ENCODE results near the gene KLHDC1.
"Not testable (repeated sequence)": the region's sequence is repeated elsewhere in the genome, so short reads cannot be mapped to it uniquely, and the experiment has no call there.

KLHDC1 gene

DNA sequence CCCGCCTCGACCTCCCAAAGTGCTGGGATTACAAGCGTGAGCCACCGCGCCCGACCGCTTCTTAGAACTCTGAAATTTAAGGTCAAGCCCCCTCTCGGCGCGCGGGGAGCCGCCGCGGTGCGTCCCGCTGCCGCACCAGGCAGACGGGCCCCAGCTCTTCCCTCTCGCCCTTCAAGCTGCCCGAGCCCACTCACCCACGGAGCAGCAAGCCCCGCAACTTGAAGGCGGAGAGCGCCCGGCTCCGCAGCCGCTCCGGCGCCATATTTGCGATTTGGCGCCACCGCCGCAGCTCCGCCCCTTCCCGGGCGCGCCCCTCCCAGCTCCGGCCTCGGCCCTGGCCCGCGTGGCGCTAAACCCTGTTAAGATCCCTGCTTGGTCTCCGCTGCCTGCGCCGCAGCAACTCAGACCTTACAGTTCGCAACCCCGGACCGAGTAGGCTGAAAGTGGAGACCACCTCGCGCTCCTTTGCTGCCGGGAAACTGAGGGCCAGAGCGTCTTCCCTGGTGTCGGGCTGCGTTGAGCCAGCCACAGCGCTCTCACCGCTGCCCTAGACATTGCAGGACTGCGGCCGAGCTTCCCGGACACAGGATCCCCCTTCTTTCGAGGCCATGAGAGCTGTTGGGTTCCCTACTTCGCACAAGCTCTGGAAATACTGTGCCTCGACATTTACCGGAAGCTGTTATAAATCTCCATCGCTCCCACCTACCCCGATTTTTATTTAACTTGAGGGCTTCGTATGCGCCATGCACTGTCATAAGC is 4.8 kb upstream of the KLHDC1 start, which contains the start of gene POLE2:
Gene POLE2, minus strand, starts transcription at position 273 of the 759 bp plus-strand sequence. Its CDS starts 11 bp downstream, at position 262.
- H2AFZ ChIP-seq (ENCODE audit: low read length, unreplicated experiment): peak within 1 kb of the TSS; percentile 82
- H3K4me1 ChIP-seq (ENCODE audit: control insufficient read depth, insufficient read depth, low read length, unreplicated experiment): peaks cover 9% of the 10 kb centered on the region
- peaks cover 35% of the 10 kb centered on the region for H3K79me2 ChIP-seq (ENCODE audit: control insufficient read depth, insufficient read depth, low read length, unreplicated experiment)
- peak within 1 kb of the TSS; percentile 94 for H3K4me3 ChIP-seq (ENCODE audit: low read depth, low read length)
- peaks cover 3% of the 10 kb centered on the region; the same call in 1 of the 2 replicates for H3K36me3 ChIP-seq (ENCODE audit: insufficient read depth, low read length)
- H3K27me3 ChIP-seq (ENCODE audit: insufficient read depth, low read length): no peaks in the 10 kb centered on the region
- H3K27ac ChIP-seq (ENCODE audit: low read depth, low read length): peak within 1 kb of the TSS; percentile 68

DNA sequence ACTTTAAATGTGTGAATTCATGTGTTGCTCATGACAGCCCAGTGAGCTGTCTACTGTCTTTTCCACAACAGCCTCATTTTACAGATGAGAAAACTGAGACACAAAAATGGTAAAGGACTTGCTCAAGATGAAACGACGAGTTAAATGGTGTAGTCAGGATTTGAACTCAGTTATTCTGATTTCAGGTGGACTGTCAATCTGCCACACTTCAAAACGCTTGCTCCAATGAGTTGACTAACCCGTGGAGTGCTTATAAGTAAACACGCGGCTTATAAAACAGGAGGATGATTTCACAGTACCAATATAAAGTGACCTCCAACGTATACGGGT is 4.3 kb upstream of the KLHDC1 start:
- Histone ChIP-seq H3K27me3 (ENCODE audit: insufficient read depth, low read length) (no peaks in the 10 kb centered on the region), H3K36me3 (ENCODE audit: insufficient read depth, low read length) (no peaks in the 10 kb centered on the region), H3K4me3 (ENCODE audit: low read depth, low read length) (peak overlapping the region; percentile 94), H3K27ac (ENCODE audit: low read depth, low read length) (no peak overlapping the region), H3K79me2 (ENCODE audit: control insufficient read depth, insufficient read depth, low read length, unreplicated experiment) (peaks cover 34% of the 10 kb centered on the region), H3K4me1 (ENCODE audit: control insufficient read depth, insufficient read depth, low read length, unreplicated experiment) (peaks cover 9% of the 10 kb centered on the region), H2AFZ (ENCODE audit: low read length, unreplicated experiment) (peak overlapping the region; percentile 78)

GRCh38 chr14:49691031-49691430 is 1.9 kb upstream of the KLHDC1 start:
- peak overlapping the region; percentile 25; the same call in 1 of the 2 replicates for H3K4me3 ChIP-seq (ENCODE audit: low read depth, low read length)
- no peaks in the 10 kb centered on the region for H3K27me3 ChIP-seq (ENCODE audit: insufficient read depth, low read length)
- peak overlapping the region; percentile 18 for H2AFZ ChIP-seq (ENCODE audit: low read length, unreplicated experiment)
- H3K79me2 ChIP-seq (ENCODE audit: control insufficient read depth, insufficient read depth, low read length, unreplicated experiment): peaks cover 20% of the 10 kb centered on the region
- no peaks in the 10 kb centered on the region for H3K36me3 ChIP-seq (ENCODE audit: insufficient read depth, low read length)
- H3K27ac ChIP-seq (ENCODE audit: low read depth, low read length): no peak overlapping the region
- H3K4me1 ChIP-seq (ENCODE audit: control insufficient read depth, insufficient read depth, low read length, unreplicated experiment): peaks cover 15% of the 10 kb centered on the region

- Histone ChIP-seq H3K79me2 (ENCODE audit: control insufficient read depth, insufficient read depth, low read length, unreplicated experiment) (peaks cover 10% of the 10 kb centered on the region), H3K4me3 (ENCODE audit: low read depth, low read length) (peak overlapping the region; percentile 91), H3K27me3 (ENCODE audit: insufficient read depth, low read length) (no peaks in the 10 kb centered on the region), H2AFZ (ENCODE audit: low read length, unreplicated experiment) (peak overlapping the region; percentile 93), H3K36me3 (ENCODE audit: insufficient read depth, low read length) (no peaks in the 10 kb centered on the region), H3K27ac (ENCODE audit: low read depth, low read length) (peak overlapping the region; percentile 57), H3K4me1 (ENCODE audit: control insufficient read depth, insufficient read depth, low read length, unreplicated experiment) (peaks cover 15% of the 10 kb centered on the region)
Observed at GRCh38 chr14:49692193-49692757, 645 bp upstream of the KLHDC1 start.

- H2AFZ ChIP-seq (ENCODE audit: low read length, unreplicated experiment); H3K27me3 ChIP-seq (ENCODE audit: insufficient read depth, low read length); H3K27ac ChIP-seq (ENCODE audit: low read depth, low read length); H3K79me2 ChIP-seq (ENCODE audit: control insufficient read depth, insufficient read depth, low read length, unreplicated experiment); H3K36me3 ChIP-seq (ENCODE audit: insufficient read depth, low read length): not testable (repeated sequence)
- peak overlapping the region; percentile 91 for H3K4me3 ChIP-seq (ENCODE audit: low read depth, low read length)
- peaks cover 15% of the 10 kb centered on the region for H3K4me1 ChIP-seq (ENCODE audit: control insufficient read depth, insufficient read depth, low read length, unreplicated experiment)
Observed at GRCh38 chr14:49693735-49694124, 810 bp downstream of the KLHDC1 start.

DNA sequence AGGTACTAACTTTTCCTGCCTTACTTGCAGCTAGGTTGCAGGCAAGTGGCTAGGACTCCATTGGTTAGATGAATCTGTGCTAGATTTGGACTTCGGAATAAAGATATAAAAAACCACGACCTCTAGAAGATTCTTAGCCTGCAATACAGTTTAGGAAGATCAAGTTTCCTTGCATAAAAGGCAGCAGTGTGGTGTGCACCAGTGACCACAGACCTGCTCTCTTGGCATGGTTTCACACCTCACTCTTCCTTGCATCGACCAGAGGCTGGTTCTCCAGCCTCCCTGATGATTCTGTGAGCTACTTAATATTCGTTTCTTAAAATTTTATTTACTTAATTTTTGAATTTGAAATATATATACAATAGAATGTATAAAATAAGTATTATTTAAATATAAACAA is 9.8 kb downstream of the KLHDC1 start:
- Histone ChIP-seq H3K79me2 (ENCODE audit: control insufficient read depth, insufficient read depth, low read length, unreplicated experiment) (no peaks in the 10 kb centered on the region), H3K27ac (ENCODE audit: low read depth, low read length) (no peak overlapping the region), H3K4me1 (ENCODE audit: control insufficient read depth, insufficient read depth, low read length, unreplicated experiment) (no peaks in the 10 kb centered on the region), H3K27me3 (ENCODE audit: insufficient read depth, low read length) (no peaks in the 10 kb centered on the region), H2AFZ (ENCODE audit: low read length, unreplicated experiment) (no peak overlapping the region), H3K36me3 (ENCODE audit: insufficient read depth, low read length) (0 out of 2 replicates have a peak, but pooled peaks cover 7% of the 10 kb centered on the region), H3K4me3 (ENCODE audit: low read depth, low read length) (no peak overlapping the region)

- no peak overlapping the region for H3K4me3 ChIP-seq (ENCODE audit: low read depth, low read length)
- no peak overlapping the region for H2AFZ ChIP-seq (ENCODE audit: low read length, unreplicated experiment)
- no peaks in the 10 kb centered on the region for H3K79me2 ChIP-seq (ENCODE audit: control insufficient read depth, insufficient read depth, low read length, unreplicated experiment)
- 0 out of 2 replicates have a peak, but pooled peaks cover 7% of the 10 kb centered on the region for H3K36me3 ChIP-seq (ENCODE audit: insufficient read depth, low read length)
- H3K4me1 ChIP-seq (ENCODE audit: control insufficient read depth, insufficient read depth, low read length, unreplicated experiment): no peaks in the 10 kb centered on the region
- H3K27me3 ChIP-seq (ENCODE audit: insufficient read depth, low read length): no peaks in the 10 kb centered on the region
- H3K27ac ChIP-seq (ENCODE audit: low read depth, low read length): no peak overlapping the region
Observed at GRCh38 chr14:49703965-49704364, 11.0 kb downstream of the KLHDC1 start.

GRCh38 chr14:49704471-49704870 is 11.6 kb downstream of the KLHDC1 start:
- H3K36me3 ChIP-seq (ENCODE audit: insufficient read depth, low read length); H3K4me3 ChIP-seq (ENCODE audit: low read depth, low read length); H3K4me1 ChIP-seq (ENCODE audit: control insufficient read depth, insufficient read depth, low read length, unreplicated experiment); H3K79me2 ChIP-seq (ENCODE audit: control insufficient read depth, insufficient read depth, low read length, unreplicated experiment); H2AFZ ChIP-seq (ENCODE audit: low read length, unreplicated experiment); H3K27me3 ChIP-seq (ENCODE audit: insufficient read depth, low read length); H3K27ac ChIP-seq (ENCODE audit: low read depth, low read length): not testable (repeated sequence)

- not testable (repeated sequence) for H3K79me2 ChIP-seq (ENCODE audit: control insufficient read depth, insufficient read depth, low read length, unreplicated experiment); H2AFZ ChIP-seq (ENCODE audit: low read length, unreplicated experiment); H3K4me3 ChIP-seq (ENCODE audit: low read depth, low read length); H3K27ac ChIP-seq (ENCODE audit: low read depth, low read length); H3K4me1 ChIP-seq (ENCODE audit: control insufficient read depth, insufficient read depth, low read length, unreplicated experiment); H3K27me3 ChIP-seq (ENCODE audit: insufficient read depth, low read length); H3K36me3 ChIP-seq (ENCODE audit: insufficient read depth, low read length)
Observed at GRCh38 chr14:49710993-49711392, 18.1 kb downstream of the KLHDC1 start.

GRCh38 chr14:49720744-49721143 is 27.8 kb downstream of the KLHDC1 start:
- Histone ChIP-seq H3K36me3 (ENCODE audit: insufficient read depth, low read length) (peaks cover 18% of the 10 kb centered on the region; the same call in 1 of the 2 replicates), H2AFZ (ENCODE audit: low read length, unreplicated experiment) (no peak overlapping the region), H3K27me3 (ENCODE audit: insufficient read depth, low read length) (no peaks in the 10 kb centered on the region), H3K79me2 (ENCODE audit: control insufficient read depth, insufficient read depth, low read length, unreplicated experiment) (no peaks in the 10 kb centered on the region), H3K4me1 (ENCODE audit: control insufficient read depth, insufficient read depth, low read length, unreplicated experiment) (no peaks in the 10 kb centered on the region), H3K27ac (ENCODE audit: low read depth, low read length) (no peak overlapping the region), H3K4me3 (ENCODE audit: low read depth, low read length) (no peak overlapping the region)
